HTERT RPE-1 (cell line): ENCODE data around the gene CRABP1.

Experiments
- in situ Hi-C: fragments of 300-500 bp; cut with MboI; formaldehyde crosslinking; loops from 4 replicates; pipeline ENCODE4 v1.14.3; 2020; ENCODE audit warnings: low sequenced_read_pairs

CRABP1 gene

DNA sequence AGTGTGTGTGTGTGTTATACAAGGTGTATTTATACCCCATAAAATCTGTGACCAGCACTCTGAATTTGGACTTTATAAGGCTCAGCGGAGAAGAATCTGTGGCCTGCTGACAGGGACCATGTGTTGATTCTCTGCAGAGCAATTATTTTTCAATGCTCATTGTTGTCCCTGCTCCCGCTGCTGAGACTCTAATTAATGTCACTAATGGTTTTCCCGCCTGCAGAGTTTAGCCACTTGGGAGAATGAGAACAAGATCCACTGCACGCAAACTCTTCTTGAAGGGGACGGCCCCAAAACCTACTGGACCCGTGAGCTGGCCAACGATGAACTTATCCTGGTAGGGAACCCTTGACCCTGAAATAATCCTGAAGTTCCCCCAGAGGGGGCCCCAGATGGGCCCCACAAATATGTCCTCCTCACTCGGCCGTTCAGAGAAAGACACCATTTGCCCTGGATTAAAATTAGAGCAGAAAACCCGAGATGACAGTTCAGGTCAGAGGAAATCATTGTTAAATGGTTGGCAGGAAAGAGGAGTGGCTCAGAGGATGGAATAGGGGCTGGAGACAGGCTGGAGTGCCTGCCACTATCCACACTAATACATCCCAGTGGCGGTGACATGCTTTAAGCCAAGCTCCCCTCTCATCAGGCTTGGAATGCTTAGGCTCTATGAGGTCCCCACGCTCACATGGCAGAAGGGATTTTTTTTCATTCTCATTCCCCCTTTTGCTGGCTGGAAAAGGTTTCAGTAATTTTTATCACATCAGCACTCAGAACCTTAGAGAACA is 3.3 kb downstream of the CRABP1 start:
- in situ Hi-C loops: no loop called here

DNA sequence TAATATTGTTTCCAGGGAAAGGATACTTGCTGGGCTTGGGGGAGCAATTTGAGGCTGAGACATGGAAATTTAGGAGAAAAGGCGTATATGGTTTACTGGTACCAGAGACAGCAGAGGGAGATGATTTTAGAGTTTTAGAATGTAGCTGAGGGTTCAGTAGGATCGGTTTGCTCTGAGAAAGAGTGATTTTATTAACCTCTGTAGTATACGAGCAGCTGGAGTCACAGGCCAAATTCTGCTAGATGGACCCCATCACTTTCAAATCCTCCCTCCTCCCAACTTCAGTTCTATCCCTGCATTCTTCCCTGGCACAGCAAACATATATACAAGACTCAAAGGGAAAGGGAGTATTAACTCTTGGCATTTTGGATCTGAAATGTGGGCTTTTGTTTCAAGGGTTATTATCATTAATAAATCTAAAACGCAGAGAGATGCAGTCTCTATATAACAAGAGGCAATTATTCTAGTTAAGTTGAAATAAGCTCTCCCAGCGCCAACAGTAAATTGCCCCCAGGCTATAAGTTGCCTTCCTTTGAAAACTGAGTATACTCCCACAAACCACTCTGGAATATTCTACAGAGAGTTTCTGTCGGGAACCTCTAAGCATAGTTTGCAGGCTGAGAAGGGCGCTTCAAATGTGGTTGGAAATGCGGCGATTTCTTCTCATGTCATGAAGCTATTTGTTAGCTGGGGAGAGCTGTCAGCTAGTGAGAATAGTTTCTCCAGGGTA is 5.4 kb downstream of the CRABP1 start:
- in situ Hi-C loops: no loop called here

DNA sequence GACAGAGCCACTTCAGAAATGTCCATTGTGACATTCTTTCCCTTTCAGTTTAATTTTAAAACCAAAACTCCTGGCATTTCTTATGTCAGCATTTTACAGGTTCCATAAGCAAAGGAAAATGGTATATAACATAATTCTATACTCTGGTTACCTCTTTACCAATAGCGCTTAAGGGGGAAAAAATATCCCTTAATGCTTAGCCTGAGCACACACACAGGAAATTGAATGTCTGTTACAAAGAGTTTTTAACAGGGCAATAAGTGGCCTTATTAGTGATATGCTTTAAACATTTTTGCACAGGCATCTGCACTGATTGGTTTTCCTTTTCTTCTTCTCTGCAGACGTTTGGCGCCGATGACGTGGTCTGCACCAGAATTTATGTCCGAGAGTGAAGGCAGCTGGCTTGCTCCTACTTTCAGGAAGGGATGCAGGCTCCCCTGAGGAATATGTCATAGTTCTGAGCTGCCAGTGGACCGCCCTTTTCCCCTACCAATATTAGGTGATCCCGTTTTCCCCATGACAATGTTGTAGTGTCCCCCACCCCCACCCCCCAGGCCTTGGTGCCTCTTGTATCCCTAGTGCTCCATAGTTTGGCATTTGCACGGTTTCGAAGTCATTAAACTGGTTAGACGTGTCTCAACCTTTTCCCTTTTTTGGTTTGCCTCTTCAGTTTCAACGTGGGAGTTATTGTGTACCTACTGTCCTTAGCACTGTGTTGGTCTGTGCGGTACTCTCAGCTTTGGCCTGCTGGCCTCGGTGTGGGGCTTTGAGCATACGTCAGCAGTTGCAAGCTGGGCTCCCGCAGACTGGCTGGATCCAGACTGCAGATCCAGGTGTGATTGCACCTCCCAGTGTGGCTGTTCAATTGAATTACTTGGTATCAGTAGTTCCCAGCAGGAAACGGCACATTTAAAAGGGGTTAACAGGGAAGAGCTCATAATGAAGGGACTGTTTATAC is 7.7 kb downstream of the CRABP1 start:
- in situ Hi-C loops: no loop called here

DNA sequence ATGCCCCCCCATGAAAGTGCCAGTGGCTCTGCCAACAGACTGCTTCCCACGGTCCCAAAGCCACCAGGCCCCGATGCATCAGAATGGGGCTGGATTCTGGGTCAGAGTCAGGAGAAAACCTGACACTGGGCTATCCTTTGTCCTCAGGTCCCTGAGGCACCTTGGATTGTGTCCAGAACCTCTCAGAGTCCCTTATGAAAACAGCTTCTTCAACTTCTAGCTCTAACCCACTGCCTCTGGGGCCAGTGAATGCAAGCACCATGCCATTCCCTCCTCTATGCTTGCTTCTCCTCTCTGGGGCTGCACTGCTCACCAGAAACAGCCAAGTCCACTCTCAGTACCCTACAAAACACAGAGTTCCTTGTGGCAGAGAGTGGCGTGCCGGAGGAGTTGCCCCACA is 9.9 kb downstream of the CRABP1 start:
- in situ Hi-C loops: no loop called here

DNA sequence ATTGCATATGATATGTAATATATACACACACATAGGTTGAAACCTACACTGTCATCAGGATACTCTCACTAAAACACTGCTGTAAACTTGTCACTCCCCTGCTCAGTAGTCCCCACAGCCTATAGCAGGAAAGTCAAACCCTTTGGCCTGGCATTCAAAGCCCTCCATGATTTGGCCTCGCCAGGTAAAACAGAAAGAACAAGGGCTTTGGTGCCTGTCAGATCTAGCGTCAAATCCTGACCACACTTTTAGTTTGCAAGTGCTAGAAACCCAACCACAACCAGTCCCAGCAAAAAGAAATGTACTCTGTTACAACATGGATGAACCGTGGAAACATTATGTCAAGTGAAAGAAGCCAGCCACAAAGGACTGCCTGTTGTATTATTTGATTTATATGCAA is 11.4 kb downstream of the CRABP1 start:
- in situ Hi-C loops: no loop called here

DNA sequence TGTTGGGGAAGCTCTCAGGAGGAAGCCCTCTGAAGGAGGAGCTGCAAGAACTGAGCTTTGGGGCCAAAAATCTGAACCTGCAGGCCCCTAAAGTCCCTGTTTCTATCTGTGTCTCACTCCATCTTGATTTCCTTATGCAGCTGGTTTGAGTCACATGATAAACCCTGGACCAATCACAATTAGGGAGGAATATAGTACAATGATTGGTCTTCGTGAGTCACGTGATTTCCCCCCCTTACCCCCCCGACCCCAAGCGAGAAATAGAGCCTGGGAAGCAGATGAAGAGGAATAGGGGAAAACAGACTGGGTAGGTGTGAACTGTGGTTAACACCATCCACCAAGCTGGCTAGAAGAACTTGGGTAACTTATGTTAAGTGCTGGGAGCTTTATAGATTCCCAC is 12.9 kb downstream of the CRABP1 start:
- in situ Hi-C loops: no loop called here

DNA sequence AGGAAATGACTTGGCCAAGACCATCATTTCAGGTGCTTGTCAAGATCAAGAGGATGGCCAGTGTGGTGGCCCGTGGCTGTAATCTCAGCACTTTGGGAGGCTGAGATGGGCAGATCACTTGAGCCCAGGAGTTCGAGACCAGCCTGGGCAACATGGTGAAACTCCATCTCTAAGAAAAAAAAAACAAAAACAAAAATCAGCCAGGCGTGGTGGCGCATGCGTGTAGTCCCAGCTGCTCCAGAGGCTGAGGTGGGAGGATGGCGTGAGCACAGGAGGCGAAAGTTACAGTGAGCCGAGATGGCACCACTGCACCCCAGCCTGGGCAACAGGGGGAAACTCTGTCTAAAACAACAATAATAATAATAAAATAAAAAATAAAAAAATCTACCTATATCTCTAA is 15.0 kb downstream of the CRABP1 start:
- in situ Hi-C loops: no loop called here

DNA sequence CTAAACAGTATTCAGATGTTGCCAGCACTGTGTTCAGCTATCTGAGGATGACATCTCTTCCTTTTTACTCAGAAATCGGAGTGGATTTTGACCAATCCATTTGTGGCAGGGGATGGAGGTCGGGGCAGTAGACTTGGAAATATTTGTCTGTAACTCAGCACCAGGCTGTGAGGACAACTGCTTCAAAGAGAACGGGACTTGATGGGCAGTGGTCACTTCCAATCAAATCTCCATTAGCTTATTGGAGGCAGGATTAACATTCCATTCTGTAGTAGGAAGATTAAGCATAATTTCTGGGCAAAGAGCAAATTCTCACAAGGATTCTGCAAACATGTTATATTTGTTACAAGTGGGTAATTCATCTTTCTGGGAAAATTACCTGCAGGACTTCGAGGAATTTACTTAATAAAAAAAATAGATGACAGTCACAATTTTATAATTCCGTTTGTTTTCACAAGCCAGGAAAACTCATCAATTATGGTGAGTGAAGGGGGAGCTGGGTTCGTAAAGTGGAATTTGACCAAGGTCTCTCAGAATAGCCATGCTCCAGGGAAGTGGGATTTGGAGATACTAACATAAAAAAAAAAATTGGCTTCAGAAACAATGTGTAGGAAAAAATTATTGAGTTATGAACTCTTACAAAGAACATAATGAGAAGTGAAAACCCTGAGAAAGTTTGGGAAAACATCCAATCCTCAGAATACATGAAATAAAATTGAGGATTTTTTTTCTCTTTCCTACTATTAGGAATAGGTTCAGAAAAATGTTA is 18.1 kb downstream of the CRABP1 start:
- in situ Hi-C loops: no loop called here

DNA sequence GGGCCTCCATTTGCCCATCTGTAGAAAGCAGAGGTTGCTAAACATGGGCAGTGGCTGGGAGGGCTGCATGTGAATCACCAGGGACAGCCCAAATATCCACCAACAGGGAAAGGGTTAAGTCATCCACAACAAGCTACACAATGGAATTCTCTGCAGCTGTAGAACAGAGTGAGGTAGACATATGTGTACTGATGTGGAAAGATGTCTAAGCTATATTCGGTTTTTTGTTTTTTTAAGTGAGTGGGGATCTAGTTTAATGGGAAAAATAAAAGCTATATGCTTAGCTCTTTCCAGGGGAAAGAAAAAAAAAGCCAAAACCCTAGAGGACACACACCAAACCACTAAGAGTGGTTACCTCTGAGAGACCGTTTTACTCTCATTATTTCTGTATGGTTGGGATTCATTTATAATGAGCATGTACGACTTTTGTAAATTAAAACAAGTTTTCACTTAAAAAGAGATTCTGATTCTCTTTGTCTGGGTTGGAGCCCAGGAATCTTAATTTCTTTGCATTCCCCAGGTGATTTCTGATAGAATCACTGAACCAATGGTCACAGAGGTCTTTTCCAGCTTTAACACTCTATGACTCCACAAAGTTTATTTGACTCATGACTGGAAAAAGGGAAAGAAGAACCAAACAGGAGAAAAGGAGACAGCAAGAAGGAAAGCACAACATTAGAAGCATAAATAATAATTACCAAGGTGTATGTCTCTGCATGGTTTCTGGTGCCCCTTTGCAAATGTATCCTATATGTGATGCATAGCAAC is 19.1 kb downstream of the CRABP1 start:
- in situ Hi-C loops: no loop called here

DNA sequence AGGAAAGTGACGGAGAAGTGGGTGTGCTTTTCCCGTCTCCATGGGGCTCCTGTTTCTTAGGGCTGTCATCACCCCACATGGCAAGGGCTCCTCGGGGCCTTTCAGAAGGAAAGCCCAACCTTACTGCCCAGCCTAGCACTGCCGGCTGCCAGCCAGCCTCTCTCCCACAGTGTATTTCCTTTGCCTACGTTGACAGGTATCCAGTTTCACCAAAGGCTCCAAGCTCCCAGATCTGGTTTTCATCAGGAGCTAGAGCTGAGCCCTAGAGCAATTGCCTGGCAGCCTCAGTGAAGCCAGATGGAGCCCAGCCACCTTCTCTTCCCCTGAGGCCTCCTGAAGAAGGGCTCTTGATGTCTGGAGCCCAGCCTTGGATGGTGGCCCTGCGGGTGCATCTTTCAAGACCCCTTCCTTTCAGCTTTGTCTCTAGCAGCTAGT is 20.2 kb downstream of the CRABP1 start:
- in situ Hi-C loops: no loop called here

DNA sequence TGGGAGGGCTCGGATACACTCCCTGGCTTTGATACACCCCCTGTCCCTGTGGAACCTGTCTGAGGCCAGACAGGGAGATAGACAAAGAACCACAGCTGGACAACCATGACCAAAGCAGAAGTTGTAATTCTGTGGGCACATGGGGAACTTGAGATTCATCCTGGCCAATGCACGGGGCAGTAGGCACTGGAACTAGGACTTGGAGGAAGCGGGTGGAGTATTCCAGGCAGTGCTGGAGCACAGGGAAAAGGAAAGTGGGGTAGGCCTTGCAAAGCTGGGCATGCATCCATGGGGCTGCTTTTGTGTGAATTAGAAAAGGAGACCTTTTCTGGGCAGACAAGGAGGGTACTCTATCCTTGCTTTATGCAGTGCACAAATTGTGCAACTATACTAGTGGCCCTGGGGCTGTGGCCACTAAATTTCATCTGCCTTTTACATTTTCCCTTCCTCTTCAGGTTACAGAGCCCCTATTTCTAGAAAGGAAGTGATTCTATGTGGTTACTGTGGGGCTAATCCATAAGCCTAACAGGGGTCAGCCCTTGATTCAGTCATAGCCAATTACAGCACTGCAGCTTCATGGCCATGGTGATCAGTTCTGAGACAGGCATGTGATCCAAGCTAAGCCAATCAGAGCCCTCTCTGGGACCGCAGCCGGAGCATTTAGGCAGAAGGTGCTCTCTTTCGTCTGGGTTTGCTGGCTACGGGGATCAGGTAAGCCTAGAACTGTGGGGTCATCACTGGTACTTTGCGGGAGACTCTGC is 21.0 kb downstream of the CRABP1 start:
- in situ Hi-C loops: no loop called here

DNA sequence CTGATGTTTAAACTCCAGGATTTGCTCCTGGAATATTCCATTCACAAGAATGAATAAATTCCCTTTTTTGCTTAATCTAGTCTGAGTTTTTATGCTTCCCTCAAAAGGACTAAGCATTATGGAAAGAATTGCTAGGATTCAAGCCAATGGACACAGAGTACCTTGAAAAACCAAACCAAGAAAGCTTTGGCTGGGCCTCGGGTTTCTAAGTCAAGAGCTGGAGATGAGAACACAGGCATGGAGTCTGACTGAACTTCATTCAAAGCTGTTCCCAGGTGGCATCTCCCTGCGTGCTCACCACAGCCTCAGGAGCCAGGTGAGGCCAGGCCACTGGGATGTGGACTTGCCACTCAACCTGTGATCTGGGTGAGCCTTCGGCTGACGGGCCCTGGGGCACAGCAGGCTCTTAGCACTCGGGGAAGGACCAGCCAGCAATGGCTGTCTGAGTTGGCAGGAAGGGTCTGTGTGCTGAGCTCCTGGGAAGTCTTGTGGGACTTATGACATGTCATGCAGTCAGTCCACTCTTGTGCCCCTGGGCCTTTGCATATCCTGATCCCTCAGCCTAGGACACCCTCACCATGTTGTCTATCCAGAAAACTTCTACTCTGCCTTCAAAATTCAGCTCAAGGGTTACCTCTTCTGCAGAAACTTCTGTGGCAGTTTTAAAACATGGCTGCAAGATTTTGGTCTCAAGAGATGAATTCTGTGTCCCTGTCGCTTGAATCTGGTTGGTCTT is 21.8 kb downstream of the CRABP1 start:
- in situ Hi-C loops: no loop called here

DNA sequence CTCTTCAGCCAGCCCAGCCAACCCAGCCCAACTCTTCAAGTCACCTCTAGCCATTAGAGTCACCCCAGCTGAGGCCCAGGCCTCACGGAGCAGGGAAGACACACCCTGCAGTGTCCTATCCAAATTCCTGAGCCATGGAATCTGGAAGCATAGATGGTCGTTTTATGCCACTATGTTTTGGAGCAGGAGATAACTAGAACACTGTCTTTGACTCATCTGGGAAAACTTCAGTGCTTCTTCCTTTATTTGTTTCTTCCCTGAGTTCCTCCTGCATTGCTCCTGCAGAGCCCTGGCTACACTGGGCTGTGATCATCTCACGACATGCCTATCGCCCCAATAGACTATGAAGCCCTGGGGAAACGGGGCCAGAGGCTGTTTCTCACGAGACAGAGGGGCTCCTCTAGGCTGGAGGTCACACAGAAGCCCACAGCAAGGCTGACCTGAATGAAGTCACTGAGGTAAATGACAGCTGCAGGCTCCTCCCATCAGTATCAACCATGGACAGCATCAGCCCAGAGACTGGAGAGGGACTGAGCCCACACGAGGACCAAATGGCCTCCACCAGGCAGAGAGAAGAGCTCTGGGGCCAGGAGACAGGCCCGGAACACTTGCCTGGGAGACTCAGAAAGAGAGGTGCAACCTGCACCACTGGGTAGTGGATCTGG is 22.7 kb downstream of the CRABP1 start:
- in situ Hi-C loops: no loop called here

DNA sequence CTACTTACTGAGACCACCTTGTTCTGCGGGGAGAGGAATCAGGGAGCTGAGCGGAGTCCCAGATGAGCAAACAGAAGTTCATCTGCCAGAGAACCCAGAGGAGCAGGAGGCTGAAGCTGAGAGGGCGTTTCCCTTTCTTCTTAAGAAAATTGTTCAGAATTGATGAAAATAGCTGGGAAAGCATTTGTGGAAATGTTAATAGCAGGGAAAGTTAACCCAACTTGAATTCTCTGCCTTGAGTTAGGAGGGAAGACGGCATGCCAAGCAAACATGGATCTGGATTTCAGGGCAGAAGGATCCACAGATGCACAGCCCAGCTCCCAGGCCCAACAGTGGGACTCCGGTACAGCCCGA is 23.2 kb downstream of the CRABP1 start:
- in situ Hi-C loops: no loop called here

DNA sequence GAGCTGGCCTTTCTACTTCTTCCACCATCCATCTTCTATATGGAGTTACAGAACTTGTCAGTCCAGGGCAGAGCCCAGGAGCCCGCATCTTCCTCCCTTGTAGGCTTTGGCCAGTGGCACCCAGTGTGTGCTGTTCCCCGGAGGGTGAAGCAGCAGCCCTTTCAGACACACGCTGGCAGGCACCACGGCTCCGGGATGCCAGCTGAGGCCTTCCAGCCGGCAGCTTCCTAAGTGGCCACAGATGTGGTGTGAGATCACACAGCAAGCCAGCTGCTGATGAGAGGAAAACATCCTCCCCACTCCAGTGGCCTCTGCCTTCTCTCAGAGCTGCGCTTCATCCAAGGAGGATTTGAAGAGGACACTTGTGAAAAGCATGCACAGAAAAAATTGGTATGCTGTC is 24.1 kb downstream of the CRABP1 start:
- in situ Hi-C loops: no loop called here

DNA sequence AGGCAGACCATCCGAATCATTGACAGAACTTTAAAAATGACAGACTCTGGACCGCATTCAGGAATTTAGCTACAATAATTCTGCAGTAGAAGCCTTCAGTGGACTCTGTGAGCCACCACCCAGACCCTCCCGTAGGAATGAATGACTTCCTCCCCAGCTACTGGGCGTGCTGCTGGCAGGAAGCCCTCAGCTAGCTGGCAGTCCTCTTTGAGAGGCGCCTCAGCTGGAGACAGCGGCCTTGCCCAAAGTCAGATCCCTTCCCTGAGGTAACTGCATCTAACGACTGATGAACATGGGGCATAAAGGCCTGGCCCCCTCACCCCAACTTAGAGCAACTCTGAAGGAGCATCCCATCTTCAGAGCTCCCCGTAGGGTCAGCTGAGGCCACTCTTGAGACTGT is 25.8 kb downstream of the CRABP1 start:
- in situ Hi-C loops: no loop called here

DNA sequence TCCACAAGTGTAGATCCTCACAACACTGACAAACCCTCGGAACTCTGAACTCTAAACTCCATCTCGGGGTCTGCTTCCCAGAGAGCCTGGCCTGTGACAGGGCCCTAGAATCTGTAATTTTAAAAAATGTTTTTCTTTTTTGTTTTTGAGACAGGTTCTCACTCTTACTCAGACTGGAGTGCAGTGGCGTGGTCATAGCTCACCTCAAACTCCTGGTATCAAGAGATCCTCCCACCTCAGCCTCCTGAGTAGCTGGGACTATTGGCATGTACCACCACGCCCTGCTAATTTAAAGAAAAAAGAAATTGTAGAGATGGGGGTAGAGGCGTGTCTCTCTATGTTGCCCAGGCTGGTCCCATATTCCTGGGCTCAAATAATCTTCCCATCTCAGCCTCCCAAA is 26.2 kb downstream of the CRABP1 start:
- in situ Hi-C loops: no loop called here

DNA sequence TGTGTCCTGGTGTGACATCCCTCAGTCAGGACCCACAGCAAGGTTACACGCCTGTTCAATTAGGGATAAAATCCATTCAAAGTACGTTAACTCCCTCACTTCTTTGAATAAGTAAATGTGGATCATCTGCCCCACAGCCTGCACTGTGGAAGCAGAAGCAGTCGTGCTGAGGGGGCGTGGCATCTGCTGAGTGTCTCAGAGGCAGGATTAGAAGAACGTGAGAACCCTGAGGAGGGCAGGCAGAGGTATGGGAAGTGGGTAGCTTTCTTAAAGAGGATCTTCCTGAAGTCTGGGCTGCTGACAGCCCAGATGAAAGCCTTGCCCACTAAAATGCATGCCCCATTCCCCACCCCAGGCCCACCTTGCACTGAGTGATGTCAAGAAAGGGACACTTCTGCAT is 28.5 kb downstream of the CRABP1 start:
- in situ Hi-C loops: no loop called here
